ENCODE results near the gene ANKS3.

The ANKS3 gene

GRCh38 chr16:4678596-4678995 lies 55.5 kb downstream of the ANKS3 start:
- no peak for TF ChIP-seq USF1 (IDR thresholded peaks at IDR 0.05)
- TF ChIP-seq MAX (IDR thresholded peaks at IDR 0.05): no peak
- TF ChIP-seq ZBTB7A (IDR thresholded peaks at IDR 0.05; ENCODE audit: low read depth): no peak
- no peak for TF ChIP-seq CREB1 (IDR thresholded peaks at IDR 0.05; ENCODE audit: low read depth)

DNA sequence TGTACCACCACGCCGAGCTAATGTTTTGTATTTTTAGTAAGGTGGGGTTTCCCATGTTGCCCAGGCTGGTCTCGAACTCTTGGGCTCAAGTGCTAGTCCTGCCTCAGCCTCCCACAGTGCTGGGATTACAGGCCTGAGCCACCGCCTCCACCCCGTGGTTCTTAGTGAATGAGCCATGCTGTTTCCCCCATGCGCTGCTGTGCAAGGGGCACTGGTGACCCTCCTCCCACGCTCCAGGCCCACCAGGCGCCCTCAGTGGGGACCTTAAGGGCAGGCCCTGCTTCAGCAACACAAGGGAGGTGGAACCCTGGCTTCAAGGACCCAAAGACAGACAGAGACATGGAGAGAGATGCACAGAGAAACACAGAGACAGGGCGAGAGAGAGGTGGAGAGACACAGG lies 56.1 kb downstream of the ANKS3 start:
- no peak for TF ChIP-seq MAX (IDR thresholded peaks at IDR 0.05)
- TF ChIP-seq CREB1 (IDR thresholded peaks at IDR 0.05; ENCODE audit: low read depth): no peak
- TF ChIP-seq YY1 (IDR thresholded peaks at IDR 0.05; ENCODE audit: low read depth): no peak
- no peak for TF ChIP-seq CEBPB (IDR thresholded peaks at IDR 0.05)

- TF ChIP-seq YY1 (IDR thresholded peaks at IDR 0.05; ENCODE audit: low read depth): no peak
- no peak for TF ChIP-seq NFIC (IDR thresholded peaks at IDR 0.05)
- TF ChIP-seq MAX (IDR thresholded peaks at IDR 0.05): no peak
- no peak for TF ChIP-seq TAF1 (IDR thresholded peaks at IDR 0.05; ENCODE audit: low read depth)
- no peak for TF ChIP-seq CREB1 (IDR thresholded peaks at IDR 0.05; ENCODE audit: low read depth)
- TF ChIP-seq EP300 (IDR thresholded peaks at IDR 0.05; ENCODE audit: borderline replicate concordance): no peak
- TF ChIP-seq USF1 (IDR thresholded peaks at IDR 0.05): no peak
- TF ChIP-seq ZBTB7A (IDR thresholded peaks at IDR 0.05; ENCODE audit: low read depth): no peak
- TF ChIP-seq TCF12 (IDR thresholded peaks at IDR 0.05; ENCODE audit: low read depth): no peak
- no peak for TF ChIP-seq RAD21 (IDR thresholded peaks at IDR 0.05; ENCODE audit: low read depth)
- TF ChIP-seq FOXM1 (IDR thresholded peaks at IDR 0.05; ENCODE audit: borderline replicate concordance, low read depth): no peak
- no peak for TF ChIP-seq TEAD4 (IDR thresholded peaks at IDR 0.05)
- TF ChIP-seq CEBPB (IDR thresholded peaks at IDR 0.05): no peak
- TF ChIP-seq EGR1 (IDR thresholded peaks at IDR 0.05): no peak
- TF ChIP-seq, protein P1, sequence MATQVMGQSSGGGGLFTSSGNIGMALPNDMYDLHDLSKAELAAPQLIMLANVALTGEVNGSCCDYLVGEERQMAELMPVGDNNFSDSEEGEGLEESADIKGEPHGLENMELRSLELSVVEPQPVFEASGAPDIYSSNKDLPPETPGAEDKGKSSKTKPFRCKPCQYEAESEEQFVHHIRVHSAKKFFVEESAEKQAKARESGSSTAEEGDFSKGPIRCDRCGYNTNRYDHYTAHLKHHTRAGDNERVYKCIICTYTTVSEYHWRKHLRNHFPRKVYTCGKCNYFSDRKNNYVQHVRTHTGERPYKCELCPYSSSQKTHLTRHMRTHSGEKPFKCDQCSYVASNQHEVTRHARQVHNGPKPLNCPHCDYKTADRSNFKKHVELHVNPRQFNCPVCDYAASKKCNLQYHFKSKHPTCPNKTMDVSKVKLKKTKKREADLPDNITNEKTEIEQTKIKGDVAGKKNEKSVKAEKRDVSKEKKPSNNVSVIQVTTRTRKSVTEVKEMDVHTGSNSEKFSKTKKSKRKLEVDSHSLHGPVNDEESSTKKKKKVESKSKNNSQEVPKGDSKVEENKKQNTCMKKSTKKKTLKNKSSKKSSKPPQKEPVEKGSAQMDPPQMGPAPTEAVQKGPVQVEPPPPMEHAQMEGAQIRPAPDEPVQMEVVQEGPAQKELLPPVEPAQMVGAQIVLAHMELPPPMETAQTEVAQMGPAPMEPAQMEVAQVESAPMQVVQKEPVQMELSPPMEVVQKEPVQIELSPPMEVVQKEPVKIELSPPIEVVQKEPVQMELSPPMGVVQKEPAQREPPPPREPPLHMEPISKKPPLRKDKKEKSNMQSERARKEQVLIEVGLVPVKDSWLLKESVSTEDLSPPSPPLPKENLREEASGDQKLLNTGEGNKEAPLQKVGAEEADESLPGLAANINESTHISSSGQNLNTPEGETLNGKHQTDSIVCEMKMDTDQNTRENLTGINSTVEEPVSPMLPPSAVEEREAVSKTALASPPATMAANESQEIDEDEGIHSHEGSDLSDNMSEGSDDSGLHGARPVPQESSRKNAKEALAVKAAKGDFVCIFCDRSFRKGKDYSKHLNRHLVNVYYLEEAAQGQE (IDR thresholded peaks at IDR 0.05; ENCODE audit: low read depth): no peak
Measured at GRCh38 chr16:4677390-4677789, 56.7 kb downstream of the ANKS3 start.

GRCh38 chr16:4676831-4677230 lies 57.2 kb downstream of the ANKS3 start:
- TF ChIP-seq YY1 (IDR thresholded peaks at IDR 0.05; ENCODE audit: low read depth) (no peak), MAX (IDR thresholded peaks at IDR 0.05) (no peak), EGR1 (IDR thresholded peaks at IDR 0.05) (no peak), CREB1 (IDR thresholded peaks at IDR 0.05; ENCODE audit: low read depth) (no peak), TAF1 (IDR thresholded peaks at IDR 0.05; ENCODE audit: low read depth) (no peak), NFIC (IDR thresholded peaks at IDR 0.05) (no peak), EP300 (IDR thresholded peaks at IDR 0.05; ENCODE audit: borderline replicate concordance) (no peak), RAD21 (IDR thresholded peaks at IDR 0.05; ENCODE audit: low read depth) (no peak), CEBPB (IDR thresholded peaks at IDR 0.05) (no peak), FOXM1 (IDR thresholded peaks at IDR 0.05; ENCODE audit: borderline replicate concordance, low read depth) (no peak), TCF12 (IDR thresholded peaks at IDR 0.05; ENCODE audit: low read depth) (no peak), ZBTB7A (IDR thresholded peaks at IDR 0.05; ENCODE audit: low read depth) (no peak), TEAD4 (IDR thresholded peaks at IDR 0.05) (no peak), USF1 (IDR thresholded peaks at IDR 0.05) (no peak)
- TF ChIP-seq, protein P1 (IDR thresholded peaks at IDR 0.05; ENCODE audit: low read depth): no peak

DNA sequence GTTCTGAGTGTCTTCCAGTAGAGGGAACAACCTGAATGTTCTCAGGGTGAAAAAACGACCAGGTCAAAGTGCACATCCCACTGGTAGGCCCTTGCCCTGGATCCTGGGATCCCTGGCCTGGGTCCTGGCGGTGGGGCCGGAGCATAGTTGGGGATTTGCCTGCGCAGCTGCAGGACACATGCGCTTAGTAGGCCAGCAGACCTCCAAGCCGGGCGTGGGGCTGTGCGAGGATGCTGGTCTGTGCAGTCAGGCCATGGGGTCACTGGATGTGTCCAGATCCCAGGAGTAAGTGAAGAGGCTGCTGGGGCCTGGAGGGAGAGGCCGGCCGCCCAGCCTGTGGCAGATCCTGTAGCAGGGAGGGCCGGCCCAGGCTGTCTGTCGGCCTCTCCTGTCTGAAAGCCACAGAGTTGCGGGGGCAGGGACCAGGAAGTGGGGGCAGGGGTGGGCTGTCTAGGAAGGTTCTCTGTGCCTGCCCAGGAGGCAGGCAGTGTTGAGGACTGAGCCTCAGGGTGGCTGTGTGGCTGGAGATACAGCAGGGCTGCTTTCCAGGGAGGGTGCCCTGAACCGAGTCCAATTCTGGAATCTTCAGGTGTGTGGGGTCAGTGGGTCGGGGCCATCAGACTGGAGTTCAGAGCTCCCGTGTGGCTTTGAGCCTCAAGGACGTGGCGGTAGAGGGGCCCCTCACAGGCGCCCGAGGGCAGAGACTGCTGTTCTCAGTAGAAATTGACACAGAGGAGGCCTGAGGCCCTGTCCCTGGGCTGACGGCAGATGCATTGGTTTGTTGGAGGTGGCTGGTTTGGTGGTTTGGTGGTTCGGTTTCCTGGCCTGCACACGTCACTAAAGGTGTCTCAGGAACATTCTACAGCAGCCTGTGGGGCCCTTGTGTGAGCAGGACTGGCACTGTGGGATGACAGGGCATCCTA lies 57.9 kb downstream of the ANKS3 start:
- TF ChIP-seq MAX (IDR thresholded peaks at IDR 0.05): no peak
- no peak for TF ChIP-seq TCF12 (IDR thresholded peaks at IDR 0.05; ENCODE audit: low read depth)
- no peak for TF ChIP-seq TEAD4 (IDR thresholded peaks at IDR 0.05)
